ENCODE data around the gene HNRNPAB. TPM values are rescaled to one million over a fixed set of nuclear protein-coding genes. Genes with fewer than 3 reads are reported as not detected.
"Not testable (repeated sequence)": the region's sequence is repeated elsewhere in the genome, so short reads cannot be mapped to it uniquely, and the experiment has no call there.

The HNRNPAB gene
- polyA plus RNA-seq, 10 donors: 72.5 to 124 (median 89.0) TPM

GRCh38 chr5:178193251-178193809, 11.0 kb upstream of the HNRNPAB start:
- DNase-seq: no peak

- DNase-seq: no peak
Measured at GRCh38 chr5:178194026-178194425, 10.3 kb upstream of the HNRNPAB start.

- no peak for DNase-seq
Measured at GRCh38 chr5:178196281-178196812, 8.0 kb upstream of the HNRNPAB start.

- DNase-seq: no peak
Measured at GRCh38 chr5:178196986-178197385, 7.3 kb upstream of the HNRNPAB start.

- not testable (repeated sequence) for DNase-seq
Measured at GRCh38 chr5:178198151-178198550, 6.2 kb upstream of the HNRNPAB start.

GRCh38 chr5:178198706-178199105, 5.6 kb upstream of the HNRNPAB start:
- DNase-seq: no peak

GRCh38 chr5:178199581-178200434, 4.5 kb upstream of the HNRNPAB start:
- DNase-seq: no peak

GRCh38 chr5:178201221-178201926, 3.0 kb upstream of the HNRNPAB start:
- no peak for DNase-seq

- no peak for DNase-seq
Measured at GRCh38 chr5:178201927-178202235, 2.5 kb upstream of the HNRNPAB start.

GRCh38 chr5:178202541-178202940, 1.8 kb upstream of the HNRNPAB start:
- no peak for DNase-seq

- DNase-seq: no peak
Measured at GRCh38 chr5:178203670-178204181, 607 bp upstream of the HNRNPAB start.

- peak; percentile 62 to 85 (median 80) for DNase-seq
Measured at GRCh38 chr5:178204935-178205748, 809 bp downstream of the HNRNPAB start.

- DNase-seq: no peak
Measured at GRCh38 chr5:178205749-178206047, 1.4 kb downstream of the HNRNPAB start.

- DNase-seq: no peak
Measured at GRCh38 chr5:178206166-178207101, 2.1 kb downstream of the HNRNPAB start.

GRCh38 chr5:178207183-178207916, 3.0 kb downstream of the HNRNPAB start:
- no peak for DNase-seq

- DNase-seq: no peak
Measured at GRCh38 chr5:178207917-178208280, 3.6 kb downstream of the HNRNPAB start.

GRCh38 chr5:178208540-178209227, 4.4 kb downstream of the HNRNPAB start:
- DNase-seq: no peak

- no peak for DNase-seq
Measured at GRCh38 chr5:178209334-178210072, 5.2 kb downstream of the HNRNPAB start.

Data from muscle of back (tissue), 11 donors.